COLO668 (cell line): Measurements from ENCODE around the gene GPATCH8.
A peak's percentile ranks its signal among the peaks of the same experiment; 100 is the strongest.

ENCODE experiments used
- DNase-seq: peaks from one replicate; lab custom pipeline; 2025; ENCODE audit not compliant: unreplicated experiment; lab: John Stamatoyannopoulos, UW

Gene GPATCH8

DNA sequence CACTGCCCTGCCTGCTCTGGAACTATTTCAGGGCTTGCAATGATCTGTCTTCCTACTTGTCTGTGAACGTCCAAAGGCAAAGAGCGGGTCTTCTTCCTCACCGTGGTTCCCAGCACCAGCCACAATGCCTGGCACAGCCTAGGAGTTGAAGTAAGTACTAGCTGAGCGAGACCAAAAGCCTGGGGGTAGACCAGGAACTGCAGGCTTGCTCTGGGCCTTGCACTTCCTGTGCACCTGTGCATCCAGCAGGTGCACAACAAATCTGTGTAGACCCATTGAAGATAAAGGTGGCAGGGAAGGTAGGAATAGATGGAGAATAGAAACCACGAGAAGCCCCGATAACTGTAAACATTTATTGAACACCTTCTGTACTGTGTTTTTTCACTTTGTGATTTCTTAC, 144.2 kb downstream of the GPATCH8 start:
- DNase-seq, result peak; percentile 4

DNA sequence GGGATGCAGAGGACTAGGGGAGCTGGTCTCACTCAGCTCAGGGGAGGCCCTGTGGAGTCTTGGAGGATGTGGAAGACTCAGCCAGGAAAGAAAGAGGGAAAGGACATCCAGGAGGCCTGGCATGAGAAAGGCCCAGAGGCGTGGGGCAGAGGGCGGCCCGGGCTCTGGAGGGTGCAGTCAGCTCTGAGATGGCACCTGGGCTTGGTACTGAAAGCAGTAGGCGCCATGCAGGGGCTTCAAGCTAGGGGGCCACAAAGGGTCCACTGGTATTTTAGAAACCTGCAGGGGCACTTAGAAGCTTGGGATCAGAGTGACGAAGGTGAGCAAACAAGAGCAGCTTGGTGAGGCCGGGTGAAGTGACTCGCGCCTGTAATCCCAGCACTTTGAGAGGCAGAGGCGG, 145.1 kb downstream of the GPATCH8 start:
- DNase-seq, result no peak

GRCh38 chr17:44356241-44356640, 147.0 kb downstream of the GPATCH8 start:
- DNase-seq, result peak; percentile 2

DNA sequence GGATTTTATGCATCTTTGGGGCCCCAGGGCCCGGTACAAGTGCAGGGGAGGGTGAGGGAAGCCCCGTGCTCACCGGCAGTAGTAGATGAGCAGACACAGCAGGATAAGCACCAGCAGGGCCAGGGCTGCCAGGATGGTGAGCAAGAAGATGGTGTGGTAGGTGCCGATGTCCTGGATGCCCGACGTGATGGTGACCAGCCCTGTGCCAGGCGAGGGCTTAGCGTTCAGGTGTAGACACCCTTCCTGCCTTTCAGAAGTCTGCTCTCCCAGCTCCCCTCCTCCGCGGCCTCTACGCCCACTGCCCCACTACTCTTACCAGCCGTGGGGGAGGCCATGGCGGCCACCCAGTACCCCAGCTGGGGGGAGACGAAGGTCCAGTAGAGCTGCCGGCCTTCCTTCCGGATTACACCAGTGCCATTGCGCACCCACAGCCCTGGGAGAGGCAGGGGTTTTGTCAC, 147.5 kb downstream of the GPATCH8 start:
- no peak for DNase-seq

GRCh38 chr17:44354582-44355561, 148.3 kb downstream of the GPATCH8 start:
- DNase-seq, result peak; percentile 50

DNA sequence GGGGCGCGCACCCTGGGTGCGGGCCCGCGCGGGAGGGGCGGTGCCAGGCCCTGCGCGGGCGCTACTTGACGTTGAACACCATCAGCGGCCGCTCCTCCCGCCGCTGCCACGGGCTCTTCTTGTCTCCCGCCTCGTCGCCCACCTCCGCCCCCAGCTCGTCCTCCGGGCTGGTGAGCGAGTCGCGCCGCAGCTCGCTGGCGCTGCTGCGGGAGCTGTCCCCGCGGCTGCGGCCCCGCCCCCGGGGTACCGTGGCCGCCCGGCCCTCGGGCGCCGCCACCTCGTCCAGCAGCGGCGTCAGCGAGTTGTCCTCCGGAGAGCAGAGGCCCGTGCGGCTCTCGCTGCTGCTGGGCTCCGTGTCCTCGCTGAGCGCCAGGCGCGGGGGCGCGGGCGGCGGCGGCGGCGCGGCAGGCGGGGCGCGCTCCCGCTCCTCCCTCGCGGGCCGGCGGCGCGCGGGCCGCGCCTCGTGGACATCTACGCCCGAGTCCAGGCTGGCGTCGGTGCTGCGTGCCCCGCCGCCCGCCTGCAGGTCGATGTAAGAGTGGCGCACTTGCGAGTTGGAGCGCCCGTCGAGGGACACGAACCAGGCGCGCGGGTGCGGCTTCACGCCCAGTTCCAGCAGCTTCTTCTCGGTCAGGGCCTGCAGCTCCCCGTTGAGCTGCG, 149.4 kb downstream of the GPATCH8 start:
- DNase-seq, result peak; percentile 37

- no peak for DNase-seq
Measured at GRCh38 chr17:44352828-44353671, 150.2 kb downstream of the GPATCH8 start.

DNA sequence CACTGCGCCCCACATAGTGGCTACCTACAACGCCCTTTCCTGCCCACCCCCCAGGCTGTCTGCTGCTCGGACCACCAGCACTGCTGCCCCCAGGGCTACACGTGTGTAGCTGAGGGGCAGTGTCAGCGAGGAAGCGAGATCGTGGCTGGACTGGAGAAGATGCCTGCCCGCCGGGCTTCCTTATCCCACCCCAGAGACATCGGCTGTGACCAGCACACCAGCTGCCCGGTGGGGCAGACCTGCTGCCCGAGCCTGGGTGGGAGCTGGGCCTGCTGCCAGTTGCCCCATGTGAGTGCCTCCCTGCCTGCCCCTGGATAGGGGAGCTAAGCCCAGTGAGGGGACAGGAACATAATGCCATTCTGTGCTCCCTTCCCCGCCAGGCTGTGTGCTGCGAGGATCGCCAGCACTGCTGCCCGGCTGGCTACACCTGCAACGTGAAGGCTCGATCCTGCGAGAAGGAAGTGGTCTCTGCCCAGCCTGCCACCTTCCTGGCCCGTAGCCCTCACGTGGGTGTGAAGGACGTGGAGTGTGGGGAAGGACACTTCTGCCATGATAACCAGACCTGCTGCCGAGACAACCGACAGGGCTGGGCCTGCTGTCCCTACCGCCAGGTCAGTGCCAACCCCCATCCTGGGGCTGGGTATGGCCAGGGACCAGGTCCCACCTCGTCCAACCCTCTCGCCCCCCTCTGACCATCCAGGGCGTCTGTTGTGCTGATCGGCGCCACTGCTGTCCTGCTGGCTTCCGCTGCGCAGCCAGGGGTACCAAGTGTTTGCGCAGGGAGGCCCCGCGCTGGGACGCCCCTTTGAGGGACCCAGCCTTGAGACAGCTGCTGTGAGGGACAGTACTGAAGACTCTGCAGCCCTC, 151.0 kb downstream of the GPATCH8 start:
- DNase-seq, result no peak

- DNase-seq, result no peak
Measured at GRCh38 chr17:44351464-44351863, 151.7 kb downstream of the GPATCH8 start.

DNA sequence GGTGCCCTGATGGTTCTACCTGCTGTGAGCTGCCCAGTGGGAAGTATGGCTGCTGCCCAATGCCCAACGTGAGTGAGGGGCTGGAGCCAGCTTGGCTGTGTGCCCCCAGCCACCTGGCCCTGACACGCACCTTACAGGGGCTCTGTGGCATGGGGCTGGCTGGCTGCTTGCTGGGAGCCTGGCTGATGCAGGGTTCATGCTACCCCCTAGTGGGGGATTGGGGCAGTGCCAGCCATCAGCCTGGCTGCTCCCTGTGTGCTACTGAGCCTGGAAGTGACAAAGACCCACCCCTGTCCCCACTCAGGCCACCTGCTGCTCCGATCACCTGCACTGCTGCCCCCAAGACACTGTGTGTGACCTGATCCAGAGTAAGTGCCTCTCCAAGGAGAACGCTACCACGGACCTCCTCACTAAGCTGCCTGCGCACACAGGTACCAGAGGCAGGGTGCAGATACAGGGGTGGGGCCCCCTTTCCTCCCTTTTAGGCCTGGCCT, 152.4 kb downstream of the GPATCH8 start:
- DNase-seq, result peak; percentile 47

- no peak for DNase-seq
Measured at GRCh38 chr17:44349553-44350070, 153.6 kb downstream of the GPATCH8 start.

GRCh38 chr17:44348988-44349364, 154.2 kb downstream of the GPATCH8 start:
- DNase-seq, result no peak

GRCh38 chr17:44348234-44348987, 154.8 kb downstream of the GPATCH8 start:
- DNase-seq, result no peak
